ENCODE measurements around the gene LRRC70. TPM values are rescaled to one million over a fixed set of nuclear protein-coding genes. Genes with fewer than 3 reads are reported as not detected.

The LRRC70 gene
- total RNA-seq, 1 experiment from 2014 or later, result 6.5 TPM

DNA sequence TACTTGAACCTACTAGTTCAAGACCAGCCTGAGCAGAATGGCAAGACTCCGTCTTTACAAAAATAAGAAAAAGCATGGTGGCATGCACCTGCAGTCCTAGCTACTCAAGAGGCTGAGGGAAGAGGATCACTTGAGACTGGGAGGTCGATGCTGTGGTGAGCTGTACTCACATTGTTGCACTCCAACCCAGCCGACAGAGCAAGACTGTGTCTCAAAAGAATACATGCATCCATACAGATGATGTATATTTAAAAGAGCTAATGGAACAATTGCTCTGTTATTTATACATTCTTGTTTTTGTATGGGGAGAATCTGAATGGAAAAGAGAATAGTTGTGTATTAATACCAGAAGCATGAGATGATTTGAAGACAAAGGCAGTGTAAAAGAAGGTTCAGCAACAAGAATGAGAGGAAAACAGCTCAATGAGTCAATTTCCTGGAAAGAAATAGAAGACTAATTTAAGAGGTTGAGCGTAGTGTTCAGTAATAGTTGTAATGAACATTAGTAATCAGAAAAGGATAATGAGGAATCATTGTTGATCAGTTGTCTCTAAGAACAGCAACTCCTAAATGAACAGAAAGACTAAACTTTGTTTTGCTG, 1.9 kb upstream of the LRRC70 start:
- no peak overlapping the region for H3K27ac ChIP-seq (ENCODE audit: low read length)
- no peak overlapping the region for H3K4me2 ChIP-seq (ENCODE audit: low read depth, low read length, poor library complexity, severe bottlenecking)

DNA sequence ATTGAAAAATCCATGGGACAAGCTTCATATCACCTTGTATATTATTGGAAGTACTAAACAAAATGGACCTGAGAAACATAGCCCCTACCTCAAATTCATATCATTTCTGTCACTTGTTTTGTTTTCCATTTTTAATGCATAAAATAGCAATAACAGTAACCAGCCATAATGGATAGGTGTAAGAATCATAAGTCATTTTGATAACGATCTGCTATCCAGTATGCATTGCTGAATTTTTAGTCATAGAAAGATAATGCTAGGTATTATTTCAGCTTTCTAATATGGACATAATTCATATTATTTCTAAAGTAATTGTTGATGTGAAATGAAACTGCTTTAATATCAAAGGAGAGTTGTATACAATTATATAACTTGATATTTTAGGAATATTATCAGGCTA, 1.1 kb upstream of the LRRC70 start:
- Histone ChIP-seq H3K4me1 (ENCODE audit: low read length) (peaks cover 11% of the 10 kb centered on the region), H2AFZ (ENCODE audit: low read length) (no peak overlapping the region), H3K27me3 (ENCODE audit: low read length) (no peaks in the 10 kb centered on the region), H3K79me2 (ENCODE audit: low read length) (peaks cover 37% of the 10 kb centered on the region), H3K36me3 (ENCODE audit: insufficient read depth, low read length) (peaks cover 10% of the 10 kb centered on the region; the same call in 1 of the 2 replicates), H4K20me1 (ENCODE audit: insufficient read depth, low read depth, low read length) (no peaks in the 10 kb centered on the region), H3K9ac (ENCODE audit: low read length) (no peak overlapping the region), H3K9me3 (ENCODE audit: low read length) (no peaks in the 10 kb centered on the region), H3K4me3 (ENCODE audit: low read length) (no peak overlapping the region), H3K9me2 (replicated peaks; ENCODE audit: insufficient read depth, low read length) (no peaks in the 10 kb centered on the region; the same call in 1 of the 2 replicates), H3K4me2 (ENCODE audit: low read depth, low read length, poor library complexity, severe bottlenecking) (no peak overlapping the region), H3K27ac (ENCODE audit: low read length) (no peak overlapping the region)
- no peak for DNase-seq

More for the DNA sequence above, 1.9 kb upstream of the LRRC70 start:
- H4K20me1 ChIP-seq (ENCODE audit: insufficient read depth, low read depth, low read length), result no peaks in the 10 kb centered on the region
- peaks cover 11% of the 10 kb centered on the region for H3K4me1 ChIP-seq (ENCODE audit: low read length)
- H3K9me3 ChIP-seq (ENCODE audit: low read length), result no peaks in the 10 kb centered on the region
- no peak overlapping the region for H3K4me3 ChIP-seq (ENCODE audit: low read length)
- no peak for DNase-seq
- H3K27me3 ChIP-seq (ENCODE audit: low read length), result no peaks in the 10 kb centered on the region
- H3K79me2 ChIP-seq (ENCODE audit: low read length), result peaks cover 37% of the 10 kb centered on the region
- H3K36me3 ChIP-seq (ENCODE audit: insufficient read depth, low read length), result peaks cover 10% of the 10 kb centered on the region; the same call in 1 of the 2 replicates
- no peak overlapping the region for H2AFZ ChIP-seq (ENCODE audit: low read length)
- H3K9me2 ChIP-seq (replicated peaks; ENCODE audit: insufficient read depth, low read length), result no peaks in the 10 kb centered on the region; the same call in 1 of the 2 replicates
- H3K9ac ChIP-seq (ENCODE audit: low read length), result no peak overlapping the region

DNA sequence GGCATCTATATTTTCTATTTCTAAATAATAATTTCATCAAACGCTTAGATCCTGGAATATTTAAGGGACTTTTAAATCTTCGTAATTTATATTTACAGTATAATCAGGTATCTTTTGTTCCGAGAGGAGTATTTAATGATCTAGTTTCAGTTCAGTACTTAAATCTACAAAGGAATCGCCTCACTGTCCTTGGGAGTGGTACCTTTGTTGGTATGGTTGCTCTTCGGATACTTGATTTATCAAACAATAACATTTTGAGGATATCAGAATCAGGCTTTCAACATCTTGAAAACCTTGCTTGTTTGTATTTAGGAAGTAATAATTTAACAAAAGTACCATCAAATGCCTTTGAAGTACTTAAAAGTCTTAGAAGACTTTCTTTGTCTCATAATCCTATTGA, 1.1 kb downstream of the LRRC70 start:
- H3K4me1 ChIP-seq (ENCODE audit: low read length), result peaks cover 11% of the 10 kb centered on the region
- no peak overlapping the region for H3K9ac ChIP-seq (ENCODE audit: low read length)
- H3K27ac ChIP-seq (ENCODE audit: low read length), result no peak overlapping the region
- no peaks in the 10 kb centered on the region for H3K27me3 ChIP-seq (ENCODE audit: low read length)
- DNase-seq, result no peak
- no peaks in the 10 kb centered on the region for H3K9me3 ChIP-seq (ENCODE audit: low read length)
- H3K4me2 ChIP-seq (ENCODE audit: low read depth, low read length, poor library complexity, severe bottlenecking), result no peak overlapping the region
- H3K9me2 ChIP-seq (replicated peaks; ENCODE audit: insufficient read depth, low read length), result no peaks in the 10 kb centered on the region; the same call in 1 of the 2 replicates
- H3K36me3 ChIP-seq (ENCODE audit: insufficient read depth, low read length), result peaks cover 10% of the 10 kb centered on the region; the same call in 1 of the 2 replicates
- peaks cover 16% of the 10 kb centered on the region; the same call in 1 of the 2 replicates for H3K79me2 ChIP-seq (ENCODE audit: low read length)
- H2AFZ ChIP-seq (ENCODE audit: low read length), result no peak overlapping the region
- H4K20me1 ChIP-seq (ENCODE audit: insufficient read depth, low read depth, low read length), result no peaks in the 10 kb centered on the region
- H3K4me3 ChIP-seq (ENCODE audit: low read length), result no peak overlapping the region

DNA sequence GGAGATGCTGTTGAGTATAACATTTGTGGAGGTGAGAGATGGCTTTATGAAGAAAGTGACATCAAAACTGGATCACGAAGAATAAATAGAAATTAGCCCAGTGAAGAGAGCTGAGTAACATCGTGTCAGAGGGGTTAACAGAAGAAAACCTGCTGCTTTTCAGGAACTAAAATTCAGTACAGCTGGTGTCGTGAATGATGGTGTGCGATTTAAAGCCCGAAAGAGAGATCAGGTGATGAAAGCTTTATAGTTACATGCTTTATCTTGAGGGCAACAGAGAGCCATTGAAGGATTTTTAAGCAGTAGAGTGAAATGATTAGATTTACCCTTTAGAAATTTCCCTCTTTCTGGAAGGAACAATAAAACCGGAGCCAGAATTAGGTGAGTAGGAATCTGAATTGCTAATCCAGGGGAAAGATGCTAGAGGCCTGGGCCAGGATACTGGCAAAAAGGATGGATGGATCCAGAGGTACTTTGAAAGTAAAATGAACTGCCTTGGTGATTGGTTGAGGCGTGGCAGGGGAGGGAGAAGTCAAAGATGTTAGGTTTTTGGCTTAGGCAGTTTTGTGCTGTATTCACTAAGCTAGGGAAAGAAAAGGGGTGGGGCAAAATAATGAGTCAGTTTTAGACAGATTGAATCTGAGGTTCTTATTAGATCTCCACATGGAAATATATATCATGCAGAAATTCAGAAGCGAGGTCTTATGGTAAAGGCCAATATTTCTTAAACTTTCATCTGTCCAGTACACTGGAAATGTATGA, 3.4 kb downstream of the LRRC70 start:
- DNase-seq, result no peak
- no peaks in the 10 kb centered on the region for H3K9me3 ChIP-seq (ENCODE audit: low read length)
- H3K79me2 ChIP-seq (ENCODE audit: low read length), result peaks cover 13% of the 10 kb centered on the region; the same call in 1 of the 2 replicates
- H3K4me1 ChIP-seq (ENCODE audit: low read length), result peaks cover 11% of the 10 kb centered on the region
- no peak overlapping the region for H2AFZ ChIP-seq (ENCODE audit: low read length)
- H3K9ac ChIP-seq (ENCODE audit: low read length), result no peak overlapping the region
- no peak overlapping the region for H3K4me2 ChIP-seq (ENCODE audit: low read depth, low read length, poor library complexity, severe bottlenecking)
- no peaks in the 10 kb centered on the region; the same call in 1 of the 2 replicates for H3K9me2 ChIP-seq (replicated peaks; ENCODE audit: insufficient read depth, low read length)
- H3K27me3 ChIP-seq (ENCODE audit: low read length), result no peaks in the 10 kb centered on the region
- H3K27ac ChIP-seq (ENCODE audit: low read length), result no peak overlapping the region
- no peaks in the 10 kb centered on the region for H4K20me1 ChIP-seq (ENCODE audit: insufficient read depth, low read depth, low read length)
- no peak overlapping the region for H3K4me3 ChIP-seq (ENCODE audit: low read length)
- peaks cover 10% of the 10 kb centered on the region; the same call in 1 of the 2 replicates for H3K36me3 ChIP-seq (ENCODE audit: insufficient read depth, low read length)

DNA sequence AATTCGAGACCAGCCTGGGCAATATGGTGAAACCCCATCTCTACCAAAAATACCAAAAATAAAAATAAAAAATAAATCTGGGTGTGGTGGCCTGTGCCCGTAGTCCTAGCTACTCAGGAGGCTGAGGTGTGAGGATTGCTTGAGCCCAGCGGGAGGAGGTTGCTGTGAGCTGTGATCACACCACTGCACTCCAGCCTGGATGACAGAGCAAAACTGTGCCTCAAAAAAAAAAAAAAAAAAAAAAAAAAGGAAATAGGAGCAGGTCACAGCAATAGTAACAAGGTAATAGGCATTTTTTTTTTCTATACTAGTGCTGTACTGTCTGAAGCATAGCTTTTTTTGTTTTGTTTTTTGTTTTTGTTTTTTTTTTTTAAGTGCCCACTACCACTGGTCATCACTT, 5.8 kb downstream of the LRRC70 start:
- Histone ChIP-seq H3K27ac (ENCODE audit: low read length) (no peak overlapping the region), H2AFZ (ENCODE audit: low read length) (no peak overlapping the region), H3K4me2 (ENCODE audit: low read depth, low read length, poor library complexity, severe bottlenecking) (no peak overlapping the region)

DNA sequence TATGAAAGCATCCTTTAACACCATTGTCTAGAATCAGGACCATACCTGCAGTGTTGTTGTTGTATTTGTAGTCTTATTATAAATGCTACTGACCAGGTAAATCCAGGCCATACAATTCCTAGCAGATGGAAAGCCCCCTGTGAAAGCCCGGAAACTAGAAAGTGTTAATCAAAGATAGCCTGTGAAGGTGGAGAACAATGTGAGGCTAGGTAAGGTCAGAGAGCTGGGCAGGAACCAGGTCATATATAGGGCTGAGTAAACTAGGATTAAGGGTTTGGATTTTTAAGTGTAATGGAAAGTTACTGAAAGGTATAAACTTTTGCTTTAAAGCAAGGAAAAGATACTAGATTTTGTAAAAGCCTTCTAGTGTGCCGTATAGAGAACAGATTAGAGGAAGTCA, 6.7 kb downstream of the LRRC70 start:
- Histone ChIP-seq H3K4me2 (ENCODE audit: low read depth, low read length, poor library complexity, severe bottlenecking) (no peak overlapping the region), H3K9ac (ENCODE audit: low read length) (no peak overlapping the region), H3K4me3 (ENCODE audit: low read length) (no peak overlapping the region), H3K4me1 (ENCODE audit: low read length) (no peaks in the 10 kb centered on the region), H4K20me1 (ENCODE audit: insufficient read depth, low read depth, low read length) (no peaks in the 10 kb centered on the region), H3K9me3 (ENCODE audit: low read length) (no peaks in the 10 kb centered on the region), H2AFZ (ENCODE audit: low read length) (no peak overlapping the region), H3K79me2 (ENCODE audit: low read length) (peaks cover 17% of the 10 kb centered on the region; the same call in 1 of the 2 replicates), H3K36me3 (ENCODE audit: insufficient read depth, low read length) (0 out of 2 replicates have a peak, but pooled peaks cover 4% of the 10 kb centered on the region), H3K9me2 (replicated peaks; ENCODE audit: insufficient read depth, low read length) (no peaks in the 10 kb centered on the region), H3K27ac (ENCODE audit: low read length) (no peak overlapping the region), H3K27me3 (ENCODE audit: low read length) (no peaks in the 10 kb centered on the region)
- no peak for DNase-seq

More for the DNA sequence above, 5.8 kb downstream of the LRRC70 start:
- Histone ChIP-seq H3K27me3 (ENCODE audit: low read length) (no peaks in the 10 kb centered on the region), H3K9ac (ENCODE audit: low read length) (no peak overlapping the region), H3K79me2 (ENCODE audit: low read length) (peaks cover 13% of the 10 kb centered on the region; the same call in 1 of the 2 replicates), H3K4me1 (ENCODE audit: low read length) (no peaks in the 10 kb centered on the region), H4K20me1 (ENCODE audit: insufficient read depth, low read depth, low read length) (no peaks in the 10 kb centered on the region), H3K9me3 (ENCODE audit: low read length) (no peaks in the 10 kb centered on the region), H3K4me3 (ENCODE audit: low read length) (no peak overlapping the region), H3K9me2 (replicated peaks; ENCODE audit: insufficient read depth, low read length) (no peaks in the 10 kb centered on the region), H3K36me3 (ENCODE audit: insufficient read depth, low read length) (peaks cover 10% of the 10 kb centered on the region; the same call in 1 of the 2 replicates)
- DNase-seq, result no peak

DNA sequence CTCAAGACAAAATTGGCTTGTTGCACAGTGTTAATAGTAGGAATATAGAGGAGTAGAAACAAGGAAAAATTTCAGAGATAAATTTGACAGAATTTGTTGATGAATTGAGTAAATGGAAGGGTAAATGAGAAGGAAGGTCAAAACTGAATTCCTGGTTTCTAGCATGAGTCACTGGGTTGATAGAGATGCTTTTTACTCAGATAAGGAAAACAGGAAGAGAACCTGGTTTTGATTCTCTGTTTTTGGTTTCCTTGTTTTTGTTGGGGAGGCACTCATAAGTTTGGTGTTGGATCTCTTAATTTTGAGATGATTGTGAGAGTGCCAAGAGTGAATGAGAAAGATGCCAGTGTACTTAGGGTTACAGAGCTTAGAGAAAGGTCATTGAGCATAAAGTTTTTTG, 7.1 kb downstream of the LRRC70 start:
- no peak overlapping the region for H3K4me3 ChIP-seq (ENCODE audit: low read length)
- H3K9me2 ChIP-seq (replicated peaks; ENCODE audit: insufficient read depth, low read length), result no peaks in the 10 kb centered on the region
- no peak overlapping the region for H2AFZ ChIP-seq (ENCODE audit: low read length)
- H3K9me3 ChIP-seq (ENCODE audit: low read length), result no peaks in the 10 kb centered on the region
- H3K4me1 ChIP-seq (ENCODE audit: low read length), result no peaks in the 10 kb centered on the region
- H3K36me3 ChIP-seq (ENCODE audit: insufficient read depth, low read length), result no peaks in the 10 kb centered on the region
- no peak for DNase-seq
- H3K4me2 ChIP-seq (ENCODE audit: low read depth, low read length, poor library complexity, severe bottlenecking), result no peak overlapping the region
- H4K20me1 ChIP-seq (ENCODE audit: insufficient read depth, low read depth, low read length), result no peaks in the 10 kb centered on the region
- H3K9ac ChIP-seq (ENCODE audit: low read length), result no peak overlapping the region
- peaks cover 12% of the 10 kb centered on the region; the same call in 1 of the 2 replicates for H3K79me2 ChIP-seq (ENCODE audit: low read length)
- H3K27ac ChIP-seq (ENCODE audit: low read length), result no peak overlapping the region
- no peaks in the 10 kb centered on the region for H3K27me3 ChIP-seq (ENCODE audit: low read length)

DNA sequence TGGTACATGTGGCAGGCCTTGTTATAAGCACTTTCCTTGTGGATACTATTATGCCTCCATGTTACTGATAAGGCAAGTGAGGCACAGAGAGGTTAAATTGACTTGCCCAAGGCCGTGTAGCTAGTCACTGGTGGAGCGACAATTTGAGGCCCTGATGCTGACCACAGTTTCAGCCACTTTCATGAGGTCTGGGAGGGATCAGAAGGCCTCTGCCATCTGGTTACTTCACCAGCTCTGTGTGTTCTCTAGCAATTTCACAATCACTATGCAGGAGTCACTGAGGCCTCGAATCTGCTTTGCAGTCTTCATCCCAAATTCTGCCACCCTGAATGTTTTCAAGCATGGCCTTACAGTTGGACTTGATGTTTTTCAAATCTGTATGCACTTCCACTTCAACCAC, 9.1 kb downstream of the LRRC70 start:
- no peaks in the 10 kb centered on the region for H3K9me3 ChIP-seq (ENCODE audit: low read length)
- no peaks in the 10 kb centered on the region for H3K27me3 ChIP-seq (ENCODE audit: low read length)
- H3K9ac ChIP-seq (ENCODE audit: low read length), result no peak overlapping the region
- peaks cover 9% of the 10 kb centered on the region; the same call in 1 of the 2 replicates for H3K36me3 ChIP-seq (ENCODE audit: insufficient read depth, low read length)
- no peaks in the 10 kb centered on the region for H3K9me2 ChIP-seq (replicated peaks; ENCODE audit: insufficient read depth, low read length)
- no peaks in the 10 kb centered on the region for H3K4me1 ChIP-seq (ENCODE audit: low read length)
- no peaks in the 10 kb centered on the region for H4K20me1 ChIP-seq (ENCODE audit: insufficient read depth, low read depth, low read length)
- DNase-seq, result no peak
- H3K4me2 ChIP-seq (ENCODE audit: low read depth, low read length, poor library complexity, severe bottlenecking), result no peak overlapping the region
- no peak overlapping the region for H3K27ac ChIP-seq (ENCODE audit: low read length)
- no peak overlapping the region for H3K4me3 ChIP-seq (ENCODE audit: low read length)
- H2AFZ ChIP-seq (ENCODE audit: low read length), result no peak overlapping the region
- H3K79me2 ChIP-seq (ENCODE audit: low read length), result peaks cover 11% of the 10 kb centered on the region; the same call in 1 of the 2 replicates
